GM12892 (cell line): ENCODE results near the gene HPN.
A peak's percentile ranks its signal among the peaks of the same experiment; 100 is the strongest.

Experiments
- DNase-seq: peaks from one replicate; pipeline ENCODE4 v3.0.0; 2011; ENCODE audit not compliant: insufficient read length
- FAIRE-seq: peaks from 2 replicates; lab custom pipeline; 2011; peaks lifted over from hg19 to GRCh38; lab: Jason Lieb, UNC
- POLR2A ChIP-seq: IDR thresholded peaks from 2 replicates; pipeline ENCODE4 v1.6.1; 2011; ENCODE audit warnings: low read depth, low read length, control low read depth
- POLR2AphosphoS5 ChIP-seq: IDR thresholded peaks from 2 replicates; pipeline ENCODE4 v1.6.1; 2011; ENCODE audit warnings: low read depth, low read length, control low read depth
- TAF1 ChIP-seq: IDR thresholded peaks from 2 replicates; pipeline ENCODE4 v1.6.1; 2011; ENCODE audit warnings: low read depth, mild to moderate bottlenecking, control low read depth, low read length, borderline replicate concordance

Gene HPN

GRCh38 chr19:35063940-35064818, 22.7 kb downstream of the HPN start:
- FAIRE-seq (no peak), DNase-seq (no peak)
- TF ChIP-seq TAF1 (no peak), POLR2A (no peak), POLR2AphosphoS5 (no peak)

- no peak for FAIRE-seq
- DNase-seq, result no peak
- TF ChIP-seq TAF1 (no peak), POLR2A (no peak), POLR2AphosphoS5 (no peak)
Measured at GRCh38 chr19:35065574-35065973, 24.1 kb downstream of the HPN start.

- no peak for DNase-seq
- no peak for FAIRE-seq
- no peak for TF ChIP-seq TAF1
- no peak for TF ChIP-seq POLR2A
- TF ChIP-seq POLR2AphosphoS5, result no peak
Measured at GRCh38 chr19:35066121-35066520, 24.6 kb downstream of the HPN start.

GRCh38 chr19:35066691-35067563, 25.4 kb downstream of the HPN start:
- FAIRE-seq (peak; percentile 67), DNase-seq (peak; percentile 82)
- TF ChIP-seq POLR2AphosphoS5 (no peak), TAF1 (no peak), POLR2A (no peak)

GRCh38 chr19:35068941-35069634, 27.6 kb downstream of the HPN start:
- TF ChIP-seq POLR2AphosphoS5, result no peak
- TF ChIP-seq TAF1, result no peak
- TF ChIP-seq POLR2A, result no peak
- FAIRE-seq, result no peak
- no peak for DNase-seq

- DNase-seq (no peak), FAIRE-seq (no peak)
- TF ChIP-seq POLR2A (no peak), POLR2AphosphoS5 (no peak), TAF1 (no peak)
Measured at GRCh38 chr19:35069696-35070095, 28.2 kb downstream of the HPN start.

- no peak for FAIRE-seq
- DNase-seq, result no peak
- TF ChIP-seq POLR2AphosphoS5 (no peak), TAF1 (no peak), POLR2A (no peak)
Measured at GRCh38 chr19:35070471-35070870, 28.9 kb downstream of the HPN start.

GRCh38 chr19:35073516-35073915, 32.0 kb downstream of the HPN start:
- TF ChIP-seq POLR2A (no peak), POLR2AphosphoS5 (no peak), TAF1 (no peak)
- no peak for DNase-seq
- FAIRE-seq, result no peak

GRCh38 chr19:35073941-35074340, 32.4 kb downstream of the HPN start:
- TF ChIP-seq POLR2A, result no peak
- TF ChIP-seq TAF1, result no peak
- no peak for TF ChIP-seq POLR2AphosphoS5
- no peak for DNase-seq
- FAIRE-seq, result no peak

GRCh38 chr19:35074426-35075201, 33.1 kb downstream of the HPN start:
- no peak for TF ChIP-seq POLR2A
- no peak for TF ChIP-seq POLR2AphosphoS5
- no peak for TF ChIP-seq TAF1
- no peak for DNase-seq
- FAIRE-seq, result no peak
